ENCODE results near the gene SYP.

Gene SYP

GRCh38 chrX:49199906-49200771, at the start of gene SYP:
TSS of gene SYP (minus strand) at chrX:49200193. CDS start at chrX:49200186, 7 bp downstream.
- peak; percentile 94 for DNase-seq

GRCh38 chrX:49249616-49250015, 49.6 kb upstream of the SYP start:
- no peak for DNase-seq

- DNase-seq, result no peak
These were observed 49.1 kb upstream of the SYP start for GRCh38 chrX:49249071-49249470.

GRCh38 chrX:49247916-49248811, 48.2 kb upstream of the SYP start:
- DNase-seq, result no peak

- DNase-seq, result no peak
These were observed 47.4 kb upstream of the SYP start for GRCh38 chrX:49247346-49247745.

GRCh38 chrX:49246541-49246940, 46.5 kb upstream of the SYP start:
- no peak for DNase-seq

- DNase-seq, result no peak
These were observed 44.2 kb upstream of the SYP start for GRCh38 chrX:49244207-49244606.

- DNase-seq, result no peak
These were observed 43.2 kb upstream of the SYP start for GRCh38 chrX:49243166-49243565.

GRCh38 chrX:49242545-49243066, 42.6 kb upstream of the SYP start:
- DNase-seq, result no peak

- DNase-seq, result no peak
These were observed 38.7 kb upstream of the SYP start for GRCh38 chrX:49238735-49239134.

- DNase-seq, result no peak
These were observed 37.1 kb upstream of the SYP start for GRCh38 chrX:49237060-49237459.

- no peak for DNase-seq
These were observed 34.0 kb upstream of the SYP start for GRCh38 chrX:49233887-49234555.

- DNase-seq, result no peak
These were observed 33.2 kb upstream of the SYP start, which contains the start of gene CACNA1F for GRCh38 chrX:49233176-49233575. TSS of gene CACNA1F (minus strand) at chrX:49233340. CDS start at chrX:49233309, 31 bp downstream.

GRCh38 chrX:49232525-49232924, 32.5 kb upstream of the SYP start:
- no peak for DNase-seq

GRCh38 chrX:49231333-49232000, 31.5 kb upstream of the SYP start:
- DNase-seq, result no peak

GRCh38 chrX:49230500-49231232, 30.7 kb upstream of the SYP start:
- peak; percentile 78 for DNase-seq

GRCh38 chrX:49228185-49228584, 28.2 kb upstream of the SYP start:
- no peak for DNase-seq

GRCh38 chrX:49227726-49228125, 27.7 kb upstream of the SYP start:
- no peak for DNase-seq

GRCh38 chrX:49226946-49227345, 27.0 kb upstream of the SYP start:
- no peak for DNase-seq

GRCh38 chrX:49225858-49226257, 25.9 kb upstream of the SYP start:
- DNase-seq, result no peak

- DNase-seq, result no peak
These were observed 21.9 kb upstream of the SYP start for GRCh38 chrX:49221868-49222267.

GRCh38 chrX:49220100-49220499, 20.1 kb upstream of the SYP start:
- DNase-seq, result no peak

Measured in activated CD8-positive, alpha-beta memory T cell treated with anti-CD3 and anti-CD28 coated beads, Interleukin-2, amount 50 U/mL, for 48 hours (primary cell).